Fibroblast of villous mesenchyme (primary cell): ENCODE measurements around the gene ARMC5. TPM values are rescaled to one million over a fixed set of nuclear protein-coding genes. Genes with fewer than 3 reads are reported as not detected.

Experiments
- DNase-seq: peaks from one replicate; pipeline ENCODE4 v3.0.0-alpha.2; 2010; ENCODE audit warnings: low read depth
- H3K4me3 ChIP-seq: 2 replicates; pipeline ENCODE4 v1.5.1; 2011; ENCODE audit warnings: low read depth, mild to moderate bottlenecking, low read length
- total RNA-seq: library from RNA; depleted of rRNA; stranded (reverse); fragments of >200 nt; gene quantifications from 2 replicates; pipeline ENCODE4 v1.2.3, GENCODE V29; 2012
- TF ChIP-seq, protein P1 (sequence below): IDR thresholded peaks from 2 replicates; pipeline ENCODE4 v1.5.1; 2012; ENCODE audit warnings: low read depth, mild to moderate bottlenecking, low read length; ENCODE audit not compliant: insufficient read depth

Gene ARMC5
- total RNA-seq, 1 donor, result 8.6 TPM

DNA sequence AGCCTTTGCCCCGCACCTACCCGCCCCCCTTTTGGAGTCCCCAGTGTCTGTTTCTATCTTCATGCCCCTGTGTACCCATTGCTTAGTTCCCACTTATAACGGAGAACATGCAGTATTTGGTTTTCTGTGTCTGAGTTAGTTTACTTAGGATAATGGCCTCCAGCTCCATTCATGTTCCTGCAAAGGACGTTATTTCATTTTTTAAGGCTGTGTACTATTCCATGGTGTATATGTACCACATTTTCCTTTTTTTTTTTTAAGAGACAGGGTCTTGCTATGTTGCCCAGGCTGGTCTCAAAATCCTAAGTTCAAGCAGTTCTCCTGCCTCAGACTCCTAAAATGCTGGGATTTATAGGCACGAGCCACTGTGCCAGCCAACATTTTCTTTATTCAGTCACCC lies 8.6 kb downstream of the ARMC5 start:
- no peak overlapping the region for H3K4me3 ChIP-seq
- no peak for DNase-seq
- TF ChIP-seq, protein P1, sequence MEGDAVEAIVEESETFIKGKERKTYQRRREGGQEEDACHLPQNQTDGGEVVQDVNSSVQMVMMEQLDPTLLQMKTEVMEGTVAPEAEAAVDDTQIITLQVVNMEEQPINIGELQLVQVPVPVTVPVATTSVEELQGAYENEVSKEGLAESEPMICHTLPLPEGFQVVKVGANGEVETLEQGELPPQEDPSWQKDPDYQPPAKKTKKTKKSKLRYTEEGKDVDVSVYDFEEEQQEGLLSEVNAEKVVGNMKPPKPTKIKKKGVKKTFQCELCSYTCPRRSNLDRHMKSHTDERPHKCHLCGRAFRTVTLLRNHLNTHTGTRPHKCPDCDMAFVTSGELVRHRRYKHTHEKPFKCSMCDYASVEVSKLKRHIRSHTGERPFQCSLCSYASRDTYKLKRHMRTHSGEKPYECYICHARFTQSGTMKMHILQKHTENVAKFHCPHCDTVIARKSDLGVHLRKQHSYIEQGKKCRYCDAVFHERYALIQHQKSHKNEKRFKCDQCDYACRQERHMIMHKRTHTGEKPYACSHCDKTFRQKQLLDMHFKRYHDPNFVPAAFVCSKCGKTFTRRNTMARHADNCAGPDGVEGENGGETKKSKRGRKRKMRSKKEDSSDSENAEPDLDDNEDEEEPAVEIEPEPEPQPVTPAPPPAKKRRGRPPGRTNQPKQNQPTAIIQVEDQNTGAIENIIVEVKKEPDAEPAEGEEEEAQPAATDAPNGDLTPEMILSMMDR, result no peak

DNA sequence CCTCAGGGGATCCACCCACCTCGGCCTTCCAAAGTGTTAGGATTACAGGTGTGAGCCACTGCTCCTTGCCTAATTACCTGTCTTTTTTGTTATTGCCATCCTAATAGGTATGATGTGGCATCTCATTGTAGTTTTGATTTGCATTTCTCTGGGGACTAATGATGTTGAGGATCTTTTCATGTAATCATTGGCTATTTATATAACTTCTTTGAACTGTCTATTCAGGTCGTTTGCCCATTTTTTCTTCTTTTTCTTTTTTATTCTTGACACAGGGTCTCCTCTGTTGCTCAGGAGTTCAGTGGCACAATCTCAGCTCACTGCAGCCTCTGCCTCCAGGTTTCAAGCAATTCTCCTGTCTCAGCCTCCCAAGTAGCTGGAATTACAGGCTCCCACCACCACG lies 11.3 kb downstream of the ARMC5 start:
- DNase-seq, result no peak
- peak overlapping the region; percentile 90 for H3K4me3 ChIP-seq

DNA sequence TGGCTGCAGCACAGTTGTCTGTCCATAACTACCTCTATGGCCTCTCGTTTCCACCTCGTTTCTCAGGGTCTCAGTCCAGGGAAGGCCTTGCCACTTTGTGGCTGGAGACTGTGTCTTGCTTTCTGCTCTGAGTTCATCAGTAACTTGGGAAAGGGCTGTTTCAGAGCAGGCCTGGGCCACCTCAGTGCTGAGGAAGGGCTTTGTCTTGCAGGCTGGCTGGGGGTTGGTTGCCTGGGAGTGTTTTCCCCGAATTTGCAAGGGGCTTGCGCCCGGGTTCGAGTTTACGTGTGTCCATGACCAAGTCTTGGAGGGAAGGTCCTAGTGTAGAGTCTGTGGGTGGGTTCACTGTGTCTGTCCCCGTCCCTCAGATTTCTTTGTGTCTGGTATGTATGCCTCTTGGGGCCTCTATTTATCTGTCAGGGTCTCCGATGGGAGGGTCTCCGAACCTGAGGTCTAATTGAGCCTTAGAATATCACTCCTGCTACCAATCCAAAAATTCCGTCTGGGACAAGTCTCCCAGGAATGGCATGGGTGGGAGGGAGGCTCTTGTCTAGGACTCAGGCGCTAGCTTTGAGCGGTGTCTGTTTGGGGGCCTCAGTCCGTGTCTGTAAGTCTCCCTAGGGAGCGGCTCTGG lies 12.1 kb downstream of the ARMC5 start:
- TF ChIP-seq, protein P1, result no peak
- H3K4me3 ChIP-seq, result peak overlapping the region; percentile 90
- DNase-seq, result no peak

More for the DNA sequence above, 11.3 kb downstream of the ARMC5 start:
- TF ChIP-seq, protein P1, result no peak

DNA sequence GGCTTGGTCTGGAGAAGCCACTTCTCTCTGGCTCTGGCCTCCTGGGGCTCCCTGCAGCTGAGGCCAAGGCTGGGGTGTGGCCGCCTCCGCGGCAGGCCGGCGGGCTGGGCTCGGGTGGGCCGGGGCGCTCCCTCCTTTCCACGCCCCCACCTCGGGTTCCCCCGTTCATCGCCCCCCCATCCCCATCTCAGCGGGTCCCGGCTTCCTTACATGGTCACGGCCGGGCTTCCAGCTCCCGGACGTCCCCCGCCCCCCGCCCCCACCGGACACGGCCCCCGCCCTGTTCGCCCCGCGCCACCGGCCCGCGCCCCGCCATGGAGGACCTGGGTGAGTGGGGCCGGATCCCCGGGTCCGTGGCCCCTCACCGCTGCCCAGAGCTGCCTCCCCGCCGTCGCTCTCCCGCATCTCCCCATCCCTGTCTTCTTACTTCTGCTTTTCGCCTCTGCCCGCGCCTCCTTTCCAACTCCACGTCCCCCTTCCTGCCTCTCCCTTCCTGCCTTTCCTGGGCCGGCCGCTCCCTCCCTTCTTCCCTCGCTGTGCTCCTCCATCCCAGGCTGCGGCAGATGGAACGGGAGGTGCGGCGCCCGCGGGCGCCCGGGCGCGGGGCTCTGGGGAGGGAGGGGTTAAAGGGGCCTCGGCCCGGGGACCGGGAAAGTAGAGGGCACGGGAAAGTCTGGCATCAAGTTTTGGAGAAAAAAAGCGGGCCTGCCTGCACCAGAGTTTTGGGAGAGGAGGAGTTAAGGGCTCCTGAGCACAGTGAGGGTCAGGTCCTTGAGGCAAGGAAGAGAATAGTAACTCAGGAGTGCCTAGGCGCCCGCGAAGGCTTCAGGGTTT lies 12.8 kb downstream of the ARMC5 start, which contains the start of gene TGFB1I1:
TSS of gene TGFB1I1 (plus strand) at position 278 of the 834 bp plus-strand sequence. CDS start at position 315, 37 bp downstream.
- H3K4me3 ChIP-seq, result peak within 1 kb of the TSS; percentile 90
- DNase-seq, result peak; percentile 89
- TF ChIP-seq, protein P1, result no peak

DNA sequence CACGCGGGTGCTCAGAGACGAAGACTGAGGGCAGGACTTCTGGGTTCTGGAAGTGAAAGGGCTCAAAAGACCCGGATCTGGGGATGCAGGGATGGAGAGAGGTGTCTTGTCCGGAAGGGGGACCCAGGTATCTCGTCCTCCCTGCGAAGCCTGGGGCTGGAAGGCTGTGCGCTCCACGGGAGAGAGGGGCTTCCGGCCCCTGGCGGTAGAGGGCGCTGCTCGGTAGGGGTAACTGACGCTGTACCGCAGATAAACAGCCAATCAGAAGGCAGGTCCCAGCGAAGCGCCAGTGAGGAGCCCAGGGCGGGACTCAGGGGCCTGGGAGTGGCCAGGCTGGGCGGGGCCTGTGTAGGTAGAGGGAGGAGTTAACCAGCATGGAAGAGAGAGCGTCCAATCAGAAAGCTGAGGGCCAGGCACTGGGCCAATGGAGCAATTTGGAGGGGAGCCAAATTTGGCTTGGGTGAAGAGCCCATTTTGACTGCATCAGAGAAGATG lies 13.5 kb downstream of the ARMC5 start:
- peak overlapping the region; percentile 90 for H3K4me3 ChIP-seq
- TF ChIP-seq, protein P1, result peak; percentile 80

DNA sequence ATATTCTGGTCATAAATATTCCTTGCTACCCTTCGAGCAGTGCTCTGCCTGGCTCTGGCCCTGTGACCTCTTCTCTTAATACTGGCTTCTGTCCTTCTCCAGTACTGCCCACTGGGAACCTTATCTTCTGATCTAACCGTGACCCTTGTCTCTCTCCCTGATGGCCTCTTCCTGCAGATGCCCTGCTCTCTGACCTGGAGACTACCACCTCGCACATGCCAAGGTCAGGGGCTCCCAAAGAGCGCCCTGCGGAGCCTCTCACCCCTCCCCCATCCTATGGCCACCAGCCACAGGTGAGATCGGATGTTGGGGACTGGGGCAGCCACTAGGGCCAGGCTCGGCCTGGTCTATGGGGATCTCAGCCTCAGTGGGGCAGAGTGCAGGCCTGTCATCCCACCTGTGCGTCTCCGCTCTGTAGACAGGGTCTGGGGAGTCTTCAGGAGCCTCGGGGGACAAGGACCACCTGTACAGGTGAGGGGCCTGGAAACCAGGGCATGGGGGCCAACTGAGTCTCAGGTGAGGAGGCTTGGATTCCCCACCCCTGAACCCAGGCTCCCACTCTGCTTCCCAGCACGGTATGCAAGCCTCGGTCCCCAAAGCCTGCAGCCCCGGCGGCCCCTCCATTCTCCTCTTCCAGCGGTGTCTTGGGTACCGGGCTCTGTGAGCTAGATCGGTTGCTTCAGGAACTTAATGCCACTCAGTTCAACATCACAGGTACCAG lies 14.1 kb downstream of the ARMC5 start:
- no peak for DNase-seq
- TF ChIP-seq, protein P1, result no peak
- H3K4me3 ChIP-seq, result peak overlapping the region; percentile 90

More for the DNA sequence above, 13.5 kb downstream of the ARMC5 start:
- DNase-seq, result peak; percentile 93
